ENCODE measurements around the gene PC. TPM values are rescaled to one million over a fixed set of nuclear protein-coding genes. Genes with fewer than 3 reads are reported as not detected.

PC gene
- total RNA-seq, 2 donors from 2014 or later = 8.0 to 12.7 TPM

GRCh38 chr11:66987924-66988637 is 29.9 kb upstream of the PC start:
- Histone ChIP-seq H3K27me3 (replicated peaks; ENCODE audit: insufficient read depth) (no peaks in the 10 kb centered on the region), H3K4me3 (no peak overlapping the region), H3K4me1 (ENCODE audit: control insufficient read depth in 1 of 2, low read depth in 2 of 2) (peaks cover 8 to 20% of the 10 kb centered on the region in 2 donors), H3K36me3 (no peaks in the 10 kb centered on the region), H3K9me3 (no peaks in the 10 kb centered on the region), H3K27ac (no peak overlapping the region)
- DNase-seq (ENCODE audit: low spot score) (no peak), ATAC-seq (ENCODE audit: insufficient number of reproducible peaks, low FRiP score, low read depth) (no peak)
- TF ChIP-seq, protein P1, sequence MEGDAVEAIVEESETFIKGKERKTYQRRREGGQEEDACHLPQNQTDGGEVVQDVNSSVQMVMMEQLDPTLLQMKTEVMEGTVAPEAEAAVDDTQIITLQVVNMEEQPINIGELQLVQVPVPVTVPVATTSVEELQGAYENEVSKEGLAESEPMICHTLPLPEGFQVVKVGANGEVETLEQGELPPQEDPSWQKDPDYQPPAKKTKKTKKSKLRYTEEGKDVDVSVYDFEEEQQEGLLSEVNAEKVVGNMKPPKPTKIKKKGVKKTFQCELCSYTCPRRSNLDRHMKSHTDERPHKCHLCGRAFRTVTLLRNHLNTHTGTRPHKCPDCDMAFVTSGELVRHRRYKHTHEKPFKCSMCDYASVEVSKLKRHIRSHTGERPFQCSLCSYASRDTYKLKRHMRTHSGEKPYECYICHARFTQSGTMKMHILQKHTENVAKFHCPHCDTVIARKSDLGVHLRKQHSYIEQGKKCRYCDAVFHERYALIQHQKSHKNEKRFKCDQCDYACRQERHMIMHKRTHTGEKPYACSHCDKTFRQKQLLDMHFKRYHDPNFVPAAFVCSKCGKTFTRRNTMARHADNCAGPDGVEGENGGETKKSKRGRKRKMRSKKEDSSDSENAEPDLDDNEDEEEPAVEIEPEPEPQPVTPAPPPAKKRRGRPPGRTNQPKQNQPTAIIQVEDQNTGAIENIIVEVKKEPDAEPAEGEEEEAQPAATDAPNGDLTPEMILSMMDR (IDR thresholded peaks at IDR 0.05) = no peak

DNA sequence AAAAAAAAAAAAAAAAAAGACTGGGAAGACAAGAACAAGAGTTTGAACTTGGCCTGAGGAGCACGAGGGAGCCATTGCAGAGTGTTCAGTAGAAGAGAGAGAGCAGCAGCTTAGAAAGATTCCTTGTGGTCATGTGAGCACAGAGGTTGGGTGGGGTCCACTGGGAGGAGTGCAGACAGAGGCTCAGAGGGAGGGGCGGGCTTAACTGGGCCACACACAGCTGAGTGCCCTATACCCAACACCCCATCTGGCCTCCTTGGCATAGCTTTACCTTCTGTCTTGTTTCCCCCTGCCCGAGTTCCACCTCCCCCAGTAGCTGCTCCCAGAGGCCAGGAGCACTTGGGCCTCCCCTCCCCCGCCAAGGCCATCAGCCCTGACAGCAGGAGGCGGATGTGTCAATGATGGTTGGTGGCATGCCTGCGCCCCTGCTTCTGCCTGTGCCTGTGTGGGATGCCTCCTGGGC is 29.0 kb upstream of the PC start:
- H3K36me3 ChIP-seq = no peaks in the 10 kb centered on the region

DNA sequence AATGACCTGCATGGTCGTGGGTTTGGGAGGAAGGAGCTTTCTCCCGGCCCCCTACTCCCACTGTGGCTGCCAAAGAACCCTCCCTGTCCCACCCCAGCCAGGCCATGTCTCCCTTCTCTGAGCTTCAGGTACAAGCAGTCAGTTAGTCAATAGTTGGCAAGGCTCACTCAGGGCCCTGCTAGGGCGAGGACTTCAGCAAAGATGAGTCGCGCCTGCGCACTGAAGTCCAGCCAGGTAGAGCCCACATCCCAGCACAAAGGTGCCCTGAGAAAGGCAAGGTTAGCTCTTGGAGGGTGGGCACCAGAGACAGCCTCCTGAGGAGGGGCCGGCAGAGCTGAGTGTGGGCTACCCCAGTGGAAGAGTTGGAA is 28.0 kb upstream of the PC start:
- Histone ChIP-seq H3K36me3 (no peaks in the 10 kb centered on the region), H3K27me3 (replicated peaks; ENCODE audit: insufficient read depth) (no peaks in the 10 kb centered on the region), H3K27ac (peak overlapping the region in 1 of 2 donors; percentile 2), H3K4me1 (ENCODE audit: control insufficient read depth in 1 of 2, low read depth in 2 of 2) (peaks cover 11 to 32% of the 10 kb centered on the region in 2 donors), H3K4me3 (no peak overlapping the region), H3K9me3 (no peaks in the 10 kb centered on the region)
- TF ChIP-seq, protein P1 (IDR thresholded peaks at IDR 0.05) = no peak
- DNase-seq (ENCODE audit: low spot score) (no peak), ATAC-seq (ENCODE audit: insufficient number of reproducible peaks, low FRiP score, low read depth) (no peak)

More for the DNA sequence above, 29.0 kb upstream of the PC start:
- no peak overlapping the region for H3K27ac ChIP-seq
- H3K4me1 ChIP-seq (ENCODE audit: control insufficient read depth in 1 of 2, low read depth in 2 of 2) = peaks cover 8 to 22% of the 10 kb centered on the region in 2 donors
- ATAC-seq (ENCODE audit: insufficient number of reproducible peaks, low FRiP score, low read depth) (no peak), DNase-seq (ENCODE audit: low spot score) (no peak)
- TF ChIP-seq, protein P1 (IDR thresholded peaks at IDR 0.05) = no peak
- no peaks in the 10 kb centered on the region for H3K27me3 ChIP-seq (replicated peaks; ENCODE audit: insufficient read depth)
- H3K4me3 ChIP-seq = no peak overlapping the region
- no peaks in the 10 kb centered on the region for H3K9me3 ChIP-seq

- no peaks in the 10 kb centered on the region for H3K9me3 ChIP-seq
- H3K36me3 ChIP-seq = no peaks in the 10 kb centered on the region
- DNase-seq (ENCODE audit: low spot score) (no peak), ATAC-seq (ENCODE audit: insufficient number of reproducible peaks, low FRiP score, low read depth) (no peak)
- no peak overlapping the region for H3K27ac ChIP-seq
- H3K4me3 ChIP-seq = no peak overlapping the region
- TF ChIP-seq, protein P1 (IDR thresholded peaks at IDR 0.05) = no peak
- H3K4me1 ChIP-seq (ENCODE audit: control insufficient read depth in 1 of 2, low read depth in 2 of 2) = peaks cover 11 to 34% of the 10 kb centered on the region in 2 donors
- no peaks in the 10 kb centered on the region for H3K27me3 ChIP-seq (replicated peaks; ENCODE audit: insufficient read depth)
These were observed 27.5 kb upstream of the PC start for GRCh38 chr11:66985508-66986177.

GRCh38 chr11:66983275-66983924 is 25.2 kb upstream of the PC start:
- H3K4me1 ChIP-seq (ENCODE audit: control insufficient read depth in 1 of 2, low read depth in 2 of 2) = peaks cover 11 to 34% of the 10 kb centered on the region in 2 donors
- H3K36me3 ChIP-seq = no peaks in the 10 kb centered on the region
- DNase-seq (ENCODE audit: low spot score) (no peak), ATAC-seq (ENCODE audit: insufficient number of reproducible peaks, low FRiP score, low read depth) (no peak)
- H3K27ac ChIP-seq = no peak overlapping the region
- no peaks in the 10 kb centered on the region for H3K27me3 ChIP-seq (replicated peaks; ENCODE audit: insufficient read depth)
- H3K4me3 ChIP-seq = no peak overlapping the region
- H3K9me3 ChIP-seq = no peaks in the 10 kb centered on the region
- TF ChIP-seq, protein P1 (IDR thresholded peaks at IDR 0.05) = no peak

Measured in thoracic aorta (tissue), 2 donors.